LNCAP (cell line): ENCODE results near the gene MAGEA9.

Experiments
- TF ChIP-seq, protein P1 (sequence below): fragments of 450-650 bp; IDR thresholded peaks from 2 replicates; pipeline ENCODE4 v1.5.1; 2017; ENCODE audit warnings: mild to moderate bottlenecking

Gene MAGEA9

DNA sequence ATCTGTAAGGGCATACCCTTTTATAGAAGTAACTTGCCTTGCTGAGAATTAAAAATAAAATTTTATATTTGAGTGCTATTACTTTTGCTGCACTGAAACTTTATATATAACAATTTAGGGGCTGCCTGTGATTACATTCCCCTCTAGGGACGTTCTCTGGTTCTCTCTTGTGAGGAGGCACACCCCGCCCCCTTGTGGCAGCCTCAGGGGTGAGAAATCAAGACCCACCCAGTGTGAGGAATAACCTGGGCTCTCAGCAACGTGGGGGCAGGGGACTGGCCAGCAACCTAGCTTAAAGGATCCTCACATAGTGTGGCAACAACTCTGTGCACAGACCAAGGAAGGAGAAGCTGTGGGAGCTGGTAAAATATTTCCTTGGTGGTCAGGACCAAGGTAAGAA, 43.7 kb downstream of the MAGEA9 start:
- TF ChIP-seq, protein P1, sequence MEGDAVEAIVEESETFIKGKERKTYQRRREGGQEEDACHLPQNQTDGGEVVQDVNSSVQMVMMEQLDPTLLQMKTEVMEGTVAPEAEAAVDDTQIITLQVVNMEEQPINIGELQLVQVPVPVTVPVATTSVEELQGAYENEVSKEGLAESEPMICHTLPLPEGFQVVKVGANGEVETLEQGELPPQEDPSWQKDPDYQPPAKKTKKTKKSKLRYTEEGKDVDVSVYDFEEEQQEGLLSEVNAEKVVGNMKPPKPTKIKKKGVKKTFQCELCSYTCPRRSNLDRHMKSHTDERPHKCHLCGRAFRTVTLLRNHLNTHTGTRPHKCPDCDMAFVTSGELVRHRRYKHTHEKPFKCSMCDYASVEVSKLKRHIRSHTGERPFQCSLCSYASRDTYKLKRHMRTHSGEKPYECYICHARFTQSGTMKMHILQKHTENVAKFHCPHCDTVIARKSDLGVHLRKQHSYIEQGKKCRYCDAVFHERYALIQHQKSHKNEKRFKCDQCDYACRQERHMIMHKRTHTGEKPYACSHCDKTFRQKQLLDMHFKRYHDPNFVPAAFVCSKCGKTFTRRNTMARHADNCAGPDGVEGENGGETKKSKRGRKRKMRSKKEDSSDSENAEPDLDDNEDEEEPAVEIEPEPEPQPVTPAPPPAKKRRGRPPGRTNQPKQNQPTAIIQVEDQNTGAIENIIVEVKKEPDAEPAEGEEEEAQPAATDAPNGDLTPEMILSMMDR: peak; percentile 46

GRCh38 chrX:149827254-149827653, 45.5 kb downstream of the MAGEA9 start:
- TF ChIP-seq, protein P1: no peak

GRCh38 chrX:149829751-149830191, 48.0 kb downstream of the MAGEA9 start:
- TF ChIP-seq, protein P1: no peak

- TF ChIP-seq, protein P1: no peak
Observed at GRCh38 chrX:149830192-149830873, 48.6 kb downstream of the MAGEA9 start.

DNA sequence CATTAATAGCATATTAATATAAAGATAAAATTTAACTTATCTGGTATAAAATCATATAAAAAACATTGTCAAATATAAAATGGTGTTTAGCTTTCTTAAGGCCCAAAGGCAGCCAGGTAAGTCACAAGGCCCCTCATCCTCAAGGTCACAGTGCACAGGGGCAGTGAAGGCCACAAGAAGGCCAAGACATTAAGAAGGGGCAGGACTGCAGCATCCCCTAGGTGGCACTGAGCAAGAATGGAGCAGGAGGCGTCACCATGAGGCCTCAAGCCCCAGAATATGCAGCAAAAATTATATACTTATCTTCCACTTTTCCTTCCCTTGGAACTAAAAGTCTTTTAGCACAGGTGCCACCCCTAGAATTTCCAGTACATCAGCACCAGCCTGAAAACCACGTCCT, 49.7 kb downstream of the MAGEA9 start:
- TF ChIP-seq, protein P1: no peak

- TF ChIP-seq, protein P1: no peak
Observed at GRCh38 chrX:149837167-149837566, 55.4 kb downstream of the MAGEA9 start.
